Heart left ventricle (tissue), 16 donors: ENCODE results near the gene ST6GALNAC4. TPM values are rescaled to one million over a fixed set of nuclear protein-coding genes. Genes with fewer than 3 reads are reported as not detected.

Experiments
- ATAC-seq, 4 donors: fragments of 200-7000 bp; cut with Tn5 transposase; one replicate each; pipeline ENCODE4 v1.9.1; 2020 to 2022; ENCODE audit warnings: moderate library complexity in 4 of 4, mild to moderate bottlenecking in 3 of 4, moderate number of reproducible peaks in 1 of 4
- DNase-seq, 5 donors: peaks; one replicate each; pipeline ENCODE4 v3.0.0-alpha.2; 2020
- H3K27ac ChIP-seq, 12 donors: fragments of 200-600 bp; sonication (generic) in 4 of 12; one replicate each; pipeline versions ENCODE4 v1.5.0 to v1.8.0; 2016 to 2022; ENCODE audit warnings: mild to moderate bottlenecking in 2 of 12
- H3K27me3 ChIP-seq, 9 donors: fragments of 200-600 bp; sonication (generic) in 2 of 9; one replicate each; pipeline versions ENCODE4 v1.5.1 to v1.8.0; 2016 to 2022; ENCODE audit warnings: mild to moderate bottlenecking in 3 of 9
- H3K36me3 ChIP-seq, 9 donors: fragments of 200-600 bp; sonication (generic) in 2 of 9; one replicate each; pipeline versions ENCODE4 v1.5.0 to v1.8.0; 2018 to 2022; ENCODE audit warnings: mild to moderate bottlenecking in 2 of 9
- H3K4me1 ChIP-seq, 12 donors: fragments of 200-600 bp; sonication (generic) in 4 of 12; one replicate each; pipeline versions ENCODE4 v1.5.0 to v1.8.0; 2016 to 2022; ENCODE audit warnings: mild to moderate bottlenecking in 3 of 12
- H3K4me3 ChIP-seq, 12 donors: fragments of 200-600 bp; sonication (generic) in 4 of 12; one replicate each; pipeline versions ENCODE4 v1.5.0 to v1.8.0; 2017 to 2022; ENCODE audit warnings: mild to moderate bottlenecking in 9 of 12, moderate library complexity in 4 of 12
- H3K9me3 ChIP-seq, 12 donors: fragments of 200-600 bp; sonication (generic) in 4 of 12; one replicate each; pipeline versions ENCODE4 v1.5.0 to v1.8.0; 2016 to 2022; ENCODE audit warnings: mild to moderate bottlenecking in 1 of 12
- POLR2A ChIP-seq, 2 donors: fragments of 450-650 bp; IDR thresholded peaks; one replicate each; pipeline ENCODE4 v1.6.1; 2017; ENCODE audit warnings: antibody characterized with exemption in 2 of 2, mild to moderate bottlenecking in 2 of 2, moderate library complexity in 2 of 2
- WGBS, 4 donors: extraction: QIAGEN DNeasy Blood & Tissue Kit in 2 of 4; methylation state at CpG; one replicate each; pipeline versions ENCODE4 v1.1.5 to v1.1.7; 2013 to 2018; 5-methylcytosine and 5-hydroxymethylcytosine counted together
- intact Hi-C, 10 donors: fragments of 100-400 bp; cut with DNase I; formaldehyde crosslinking; loops; one replicate each; pipeline versions ENCODE4 v1.11.1 to v1.14.2; 2022
- polyA plus RNA-seq, 2 donors: library from polyadenylated mRNA; stranded (reverse); fragments of 200-250 nt; gene quantifications; one replicate each; pipeline ENCODE4 v1.2.3, GENCODE V29; 2013
- total RNA-seq, 9 donors: library from RNA; depleted of rRNA in 2 of 9; stranded (reverse); fragments of >200 nt in 2 of 9; fragmentation: NEBNext Ultra II Directional in 3 of 9; extraction: Animal tissue kit (Norgen Biotek cat#: 25700) in 3 of 9; gene quantifications; one replicate each; pipeline versions ENCODE4 v1.1.0 to v1.2.4, GENCODE V29; 2016 to 2023
- TF ChIP-seq, protein P1 (sequence below), 12 donors: fragments of 200-600 bp; sonication (generic) in 4 of 12; IDR thresholded peaks; one replicate each; pipeline versions ENCODE4 v1.5.0 to v1.8.0; 2018 to 2022; ENCODE audit warnings: antibody characterized with exemption in 12 of 12, mild to moderate bottlenecking in 5 of 12
- donor health status: ischemic (EF 13 %, LVEDD 7.1; RV severe dilation, severe dysfunction).
- donor health status: healthy with polysubstance abuse.
- donor health status: DM: no; HTN: yes; CAD: no.
- donor health status: DM: no; HTN: no; CAD: no.
- donor health status: ischemic (EF 25% LVEDD 6.9; RV normal size, moderate dysfunction).
- donor health status: ischemic (EF 25% LVEDD 5.7; RV mildly dilated, moderate dysfunction).
- donor health status: healthy.
- donor health status: DM: yes; HTN: yes; CAD: no.
- donor health status: ischemic (EF 35%, LVEDD 5.7; RV mildly dilated, moderate dysfunction).
- donor health status: nonischemic (EF 11% LVEDD 7.7; RV severe dilation, severe dysfunction).
- donor health status: DM: yes; HTN: yes; CAD: no.
- donor health status: PGD.
- donor health status: ischemic (EF 29% LVEDD 5.4; RV normal size, mild dysfunction).
- donor health status: nonischemic (EF 23%, LVEDD 6.1; RV moderate dilation, normal function).

Gene ST6GALNAC4
- total and polyA plus RNA-seq, 11 donors, result 17.0 to 72.0 (median 42.6) TPM

GRCh38 chr9:127907867-127908659, 8.8 kb downstream of the ST6GALNAC4 start:
- Histone ChIP-seq H3K27me3 (no peaks in the 10 kb centered on the region), H3K36me3 (peaks cover 0 to 51% (median 46%) of the 10 kb centered on the region in 9 donors), H3K4me1 (peaks cover 9 to 45% (median 34%) of the 10 kb centered on the region in 12 donors), H3K4me3 (no peak overlapping the region), H3K27ac (no peak overlapping the region), H3K9me3 (no peaks in the 10 kb centered on the region)
- intact Hi-C loops, result no loop called here
- ATAC-seq, result no peak
- 87 to 91% (median 88%) methylated on average over 32 to 35 of the region's 35 CpGs for WGBS, 4 donors
- peak in 1 of 5 donors; percentile 31 for DNase-seq
- TF ChIP-seq, protein P1, sequence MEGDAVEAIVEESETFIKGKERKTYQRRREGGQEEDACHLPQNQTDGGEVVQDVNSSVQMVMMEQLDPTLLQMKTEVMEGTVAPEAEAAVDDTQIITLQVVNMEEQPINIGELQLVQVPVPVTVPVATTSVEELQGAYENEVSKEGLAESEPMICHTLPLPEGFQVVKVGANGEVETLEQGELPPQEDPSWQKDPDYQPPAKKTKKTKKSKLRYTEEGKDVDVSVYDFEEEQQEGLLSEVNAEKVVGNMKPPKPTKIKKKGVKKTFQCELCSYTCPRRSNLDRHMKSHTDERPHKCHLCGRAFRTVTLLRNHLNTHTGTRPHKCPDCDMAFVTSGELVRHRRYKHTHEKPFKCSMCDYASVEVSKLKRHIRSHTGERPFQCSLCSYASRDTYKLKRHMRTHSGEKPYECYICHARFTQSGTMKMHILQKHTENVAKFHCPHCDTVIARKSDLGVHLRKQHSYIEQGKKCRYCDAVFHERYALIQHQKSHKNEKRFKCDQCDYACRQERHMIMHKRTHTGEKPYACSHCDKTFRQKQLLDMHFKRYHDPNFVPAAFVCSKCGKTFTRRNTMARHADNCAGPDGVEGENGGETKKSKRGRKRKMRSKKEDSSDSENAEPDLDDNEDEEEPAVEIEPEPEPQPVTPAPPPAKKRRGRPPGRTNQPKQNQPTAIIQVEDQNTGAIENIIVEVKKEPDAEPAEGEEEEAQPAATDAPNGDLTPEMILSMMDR (IDR thresholded peaks at IDR 0.05), result no peak
- TF ChIP-seq POLR2A (IDR thresholded peaks at IDR 0.05), result no peak

DNA sequence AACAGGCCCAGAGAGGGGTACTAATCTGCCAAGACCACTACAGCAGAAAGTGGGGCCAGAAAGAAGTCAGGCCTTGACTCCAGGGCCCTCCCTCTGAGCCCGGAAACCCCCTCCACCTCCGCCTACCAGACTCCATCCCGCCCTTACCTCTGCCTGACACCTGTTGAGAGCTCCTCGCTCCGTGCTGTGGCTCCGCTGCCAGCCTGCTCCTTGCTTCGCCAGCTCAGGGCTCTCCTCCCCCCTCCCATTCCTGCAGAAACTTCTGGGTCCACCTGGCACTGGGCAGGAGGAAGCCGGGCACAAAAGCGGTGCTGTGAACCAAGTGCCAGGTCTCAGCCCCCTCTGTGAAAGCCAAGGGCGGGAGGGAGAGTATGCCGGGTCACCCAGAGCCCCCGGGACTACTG, 11.1 kb downstream of the ST6GALNAC4 start:
- Histone ChIP-seq H3K4me3 (peak overlapping the region in 2 of 12 donors; percentile 28 to 51), H3K9me3 (no peaks in the 10 kb centered on the region), H3K4me1 (peaks cover 9 to 56% (median 36%) of the 10 kb centered on the region in 12 donors), H3K27ac (peak overlapping the region in 10 of 12 donors; percentile 32 to 93 (median 82)), H3K27me3 (no peaks in the 10 kb centered on the region), H3K36me3 (peaks cover 0 to 28% (median 26%) of the 10 kb centered on the region in 9 donors)
- WGBS, 4 donors, result 89 to 93% (median 92%) methylated on average over 12 of the region's 12 CpGs
- no peak for TF ChIP-seq POLR2A (IDR thresholded peaks at IDR 0.05)
- TF ChIP-seq, protein P1 (IDR thresholded peaks at IDR 0.05), result no peak
- no peak for ATAC-seq
- intact Hi-C loops, result no loop called here
- DNase-seq, result peak in 1 of 5 donors; percentile 26

- H3K4me3 ChIP-seq, result peak overlapping the region in 3 of 12 donors; percentile 16 to 51 (median 28)
- TF ChIP-seq, protein P1 (IDR thresholded peaks at IDR 0.05), result no peak
- no peak for TF ChIP-seq POLR2A (IDR thresholded peaks at IDR 0.05)
Observed at GRCh38 chr9:127905004-127905728, 11.7 kb downstream of the ST6GALNAC4 start.

More at GRCh38 chr9:127905004-127905728, 11.7 kb downstream of the ST6GALNAC4 start:
- peaks cover 0 to 24% (median 19%) of the 10 kb centered on the region in 9 donors for H3K36me3 ChIP-seq
- H3K9me3 ChIP-seq, result no peaks in the 10 kb centered on the region
- ATAC-seq (peak in 3 of 4 donors; percentile 2 to 4 (median 2)), DNase-seq (peak in 1 of 5 donors; percentile 29)
- intact Hi-C loops, result no loop called here
- H3K4me1 ChIP-seq, result peaks cover 9 to 56% (median 36%) of the 10 kb centered on the region in 12 donors
- 63 to 88% (median 70%) methylated on average over 3 to 5 of the region's 5 CpGs for WGBS, 4 donors
- H3K27me3 ChIP-seq, result no peaks in the 10 kb centered on the region
- peak overlapping the region; percentile 67 to 93 (median 81) for H3K27ac ChIP-seq
